T-helper 1 cell treated with Interleukin-12 subunit alpha and Interleukin-12 subunit beta and Interleukin-4 antibody, amounts not matched to agents 30 μg/mL and 1 μg/mL, for 36 hours (primary cell): ENCODE measurements around the gene TMEM258.

Experiments used
- H3K27ac Mint-ChIP-seq: one replicate; pipeline ENCODE4 v1.8.0; 2021; ENCODE audit warnings: mild to moderate bottlenecking, mixed read lengths
- H3K27me3 Mint-ChIP-seq: one replicate; pipeline ENCODE4 v1.8.0; 2021; ENCODE audit warnings: low read depth, mixed read lengths
- H3K36me3 Mint-ChIP-seq: one replicate; pipeline ENCODE4 v1.8.0; 2021; ENCODE audit warnings: low read depth, mixed read lengths
- H3K4me1 Mint-ChIP-seq: one replicate; pipeline ENCODE4 v1.8.0; 2021; ENCODE audit warnings: low read depth, mixed read lengths
- H3K4me3 Mint-ChIP-seq: one replicate; pipeline ENCODE4 v1.8.0; 2021; ENCODE audit warnings: mild to moderate bottlenecking, moderate library complexity, mixed read lengths
- H3K9me3 Mint-ChIP-seq: one replicate; pipeline ENCODE4 v1.8.0; 2021; ENCODE audit warnings: mixed read lengths

TMEM258 gene

GRCh38 chr11:61756452-61757212 lies 35.8 kb downstream of the TMEM258 start:
- Mint-ChIP-seq H3K27me3 (peaks cover 24% of the 10 kb centered on the region), H3K36me3 (peaks cover 2% of the 10 kb centered on the region), H3K27ac (no peak overlapping the region), H3K4me3 (no peak overlapping the region), H3K4me1 (peaks cover 12% of the 10 kb centered on the region), H3K9me3 (no peaks in the 10 kb centered on the region)

- Mint-ChIP-seq H3K27me3 (peaks cover 29% of the 10 kb centered on the region), H3K9me3 (no peaks in the 10 kb centered on the region), H3K36me3 (peaks cover 2% of the 10 kb centered on the region), H3K4me1 (peaks cover 12% of the 10 kb centered on the region), H3K4me3 (no peak overlapping the region), H3K27ac (no peak overlapping the region)
Measured at GRCh38 chr11:61756147-61756451, 36.3 kb downstream of the TMEM258 start.

GRCh38 chr11:61754534-61755482 lies 37.6 kb downstream of the TMEM258 start:
- Mint-ChIP-seq H3K9me3 (no peaks in the 10 kb centered on the region), H3K36me3 (peaks cover 2% of the 10 kb centered on the region), H3K27ac (no peak overlapping the region), H3K4me3 (no peak overlapping the region), H3K27me3 (peaks cover 35% of the 10 kb centered on the region), H3K4me1 (peaks cover 14% of the 10 kb centered on the region)

GRCh38 chr11:61753672-61754071 lies 38.7 kb downstream of the TMEM258 start:
- Mint-ChIP-seq H3K4me3 (peak overlapping the region; percentile 72), H3K9me3 (no peaks in the 10 kb centered on the region), H3K27me3 (peaks cover 40% of the 10 kb centered on the region), H3K27ac (no peak overlapping the region), H3K36me3 (peaks cover 2% of the 10 kb centered on the region), H3K4me1 (peaks cover 14% of the 10 kb centered on the region)

GRCh38 chr11:61752925-61753521 lies 39.4 kb downstream of the TMEM258 start:
- Mint-ChIP-seq H3K4me1 (peaks cover 14% of the 10 kb centered on the region), H3K4me3 (peak overlapping the region; percentile 72), H3K27ac (no peak overlapping the region), H3K36me3 (peaks cover 2% of the 10 kb centered on the region), H3K27me3 (peaks cover 38% of the 10 kb centered on the region), H3K9me3 (no peaks in the 10 kb centered on the region)

- peaks cover 38% of the 10 kb centered on the region for H3K27me3 Mint-ChIP-seq
- H3K27ac Mint-ChIP-seq: no peak within 1 kb of the TSS
- H3K9me3 Mint-ChIP-seq: no peaks in the 10 kb centered on the region
- peaks cover 2% of the 10 kb centered on the region for H3K36me3 Mint-ChIP-seq
- peaks cover 14% of the 10 kb centered on the region for H3K4me1 Mint-ChIP-seq
- H3K4me3 Mint-ChIP-seq: peak within 1 kb of the TSS; percentile 72
Measured at GRCh38 chr11:61752117-61752924, 40.1 kb downstream of the TMEM258 start, which contains the start of gene MYRF. MYRF (plus strand) TSS chr11:61752636; CDS start chr11:61752745, 109 bp downstream.

- Mint-ChIP-seq H3K4me1 (peaks cover 11% of the 10 kb centered on the region), H3K4me3 (no peak overlapping the region)
Measured at GRCh38 chr11:61751384-61751783, 41.0 kb downstream of the TMEM258 start.

GRCh38 chr11:61750631-61751273 lies 41.6 kb downstream of the TMEM258 start:
- peaks cover 38% of the 10 kb centered on the region for H3K27me3 Mint-ChIP-seq
- peaks cover 6% of the 10 kb centered on the region for H3K4me1 Mint-ChIP-seq
- peak overlapping the region; percentile 53 for H3K4me3 Mint-ChIP-seq
- H3K9me3 Mint-ChIP-seq: no peaks in the 10 kb centered on the region
- H3K27ac Mint-ChIP-seq: no peak overlapping the region
- H3K36me3 Mint-ChIP-seq: peaks cover 2% of the 10 kb centered on the region

More at GRCh38 chr11:61751384-61751783, 41.0 kb downstream of the TMEM258 start:
- Mint-ChIP-seq H3K27me3 (peaks cover 38% of the 10 kb centered on the region), H3K27ac (no peak overlapping the region), H3K36me3 (peaks cover 2% of the 10 kb centered on the region), H3K9me3 (no peaks in the 10 kb centered on the region)

GRCh38 chr11:61749591-61750217 lies 42.7 kb downstream of the TMEM258 start:
- H3K27ac Mint-ChIP-seq: no peak overlapping the region
- peaks cover 38% of the 10 kb centered on the region for H3K27me3 Mint-ChIP-seq
- H3K4me1 Mint-ChIP-seq: peaks cover 6% of the 10 kb centered on the region
- H3K9me3 Mint-ChIP-seq: no peaks in the 10 kb centered on the region
- H3K36me3 Mint-ChIP-seq: peaks cover 2% of the 10 kb centered on the region
- H3K4me3 Mint-ChIP-seq: no peak overlapping the region

GRCh38 chr11:61747967-61748285 lies 44.5 kb downstream of the TMEM258 start:
- H3K36me3 Mint-ChIP-seq: no peaks in the 10 kb centered on the region
- H3K9me3 Mint-ChIP-seq: no peaks in the 10 kb centered on the region
- H3K27ac Mint-ChIP-seq: no peak overlapping the region
- H3K27me3 Mint-ChIP-seq: peaks cover 26% of the 10 kb centered on the region
- no peak overlapping the region for H3K4me3 Mint-ChIP-seq
- H3K4me1 Mint-ChIP-seq: peaks cover 4% of the 10 kb centered on the region

- H3K4me1 Mint-ChIP-seq: peaks cover 4% of the 10 kb centered on the region
- no peak overlapping the region for H3K4me3 Mint-ChIP-seq
Measured at GRCh38 chr11:61747192-61747966, 45.0 kb downstream of the TMEM258 start.

GRCh38 chr11:61746442-61747191 lies 45.8 kb downstream of the TMEM258 start:
- H3K27ac Mint-ChIP-seq: no peak overlapping the region
- H3K4me1 Mint-ChIP-seq: peaks cover 2% of the 10 kb centered on the region
- no peak overlapping the region for H3K4me3 Mint-ChIP-seq
- no peaks in the 10 kb centered on the region for H3K9me3 Mint-ChIP-seq
- H3K27me3 Mint-ChIP-seq: peaks cover 18% of the 10 kb centered on the region
- H3K36me3 Mint-ChIP-seq: no peaks in the 10 kb centered on the region

More at GRCh38 chr11:61747192-61747966, 45.0 kb downstream of the TMEM258 start:
- no peak overlapping the region for H3K27ac Mint-ChIP-seq
- H3K9me3 Mint-ChIP-seq: no peaks in the 10 kb centered on the region
- peaks cover 24% of the 10 kb centered on the region for H3K27me3 Mint-ChIP-seq
- H3K36me3 Mint-ChIP-seq: no peaks in the 10 kb centered on the region
